Measurements from ENCODE around the gene PACRG. TPM values are rescaled to one million over a fixed set of nuclear protein-coding genes. Genes with fewer than 3 reads are reported as not detected.

PACRG gene
- total RNA-seq, 1 donor from 2014 or later: 1.2 TPM

GRCh38 chr6:162773996-162774395 is 46.2 kb downstream of the PACRG start:
- H3K27me3 Mint-ChIP-seq (ENCODE audit: unreplicated experiment): peaks cover 7% of the 10 kb centered on the region
- H3K36me3 Mint-ChIP-seq (ENCODE audit: unreplicated experiment): no peaks in the 10 kb centered on the region
- peaks cover under 1% of the 10 kb centered on the region for H3K9me3 Mint-ChIP-seq (ENCODE audit: unreplicated experiment)
- H3K4me3 Mint-ChIP-seq (ENCODE audit: unreplicated experiment): no peak overlapping the region
- no peaks in the 10 kb centered on the region for H3K4me1 Mint-ChIP-seq (ENCODE audit: unreplicated experiment)
- DNase-seq (ENCODE audit: extremely low spot score, unreplicated experiment): no peak
- TF ChIP-seq CTCF (IDR thresholded peaks at IDR 0.05): no peak
- H3K27ac Mint-ChIP-seq (ENCODE audit: unreplicated experiment): no peak overlapping the region

- Mint-ChIP-seq H3K36me3 (ENCODE audit: unreplicated experiment) (peaks cover 4% of the 10 kb centered on the region), H3K4me1 (ENCODE audit: unreplicated experiment) (no peaks in the 10 kb centered on the region), H3K4me3 (ENCODE audit: unreplicated experiment) (no peak overlapping the region), H3K27me3 (ENCODE audit: unreplicated experiment) (no peaks in the 10 kb centered on the region), H3K9me3 (ENCODE audit: unreplicated experiment) (peaks cover 22% of the 10 kb centered on the region), H3K27ac (ENCODE audit: unreplicated experiment) (no peak overlapping the region)
- TF ChIP-seq CTCF (IDR thresholded peaks at IDR 0.05): no peak
- DNase-seq (ENCODE audit: extremely low spot score, unreplicated experiment): no peak
Measured at GRCh38 chr6:162777091-162777490, 49.3 kb downstream of the PACRG start.

- no peak overlapping the region for H3K27ac Mint-ChIP-seq (ENCODE audit: unreplicated experiment)
- TF ChIP-seq CTCF (IDR thresholded peaks at IDR 0.05): no peak
- no peak for DNase-seq (ENCODE audit: extremely low spot score, unreplicated experiment)
- H3K4me1 Mint-ChIP-seq (ENCODE audit: unreplicated experiment): no peaks in the 10 kb centered on the region
- H3K27me3 Mint-ChIP-seq (ENCODE audit: unreplicated experiment): no peaks in the 10 kb centered on the region
- no peak overlapping the region for H3K4me3 Mint-ChIP-seq (ENCODE audit: unreplicated experiment)
- H3K9me3 Mint-ChIP-seq (ENCODE audit: unreplicated experiment): peaks cover 24% of the 10 kb centered on the region
- peaks cover 4% of the 10 kb centered on the region for H3K36me3 Mint-ChIP-seq (ENCODE audit: unreplicated experiment)
Measured at GRCh38 chr6:162778603-162779002, 50.8 kb downstream of the PACRG start.

- no peak for TF ChIP-seq CTCF (IDR thresholded peaks at IDR 0.05)
- Mint-ChIP-seq H3K27ac (ENCODE audit: unreplicated experiment) (no peak overlapping the region), H3K9me3 (ENCODE audit: unreplicated experiment) (peaks cover 22% of the 10 kb centered on the region), H3K4me1 (ENCODE audit: unreplicated experiment) (no peaks in the 10 kb centered on the region), H3K27me3 (ENCODE audit: unreplicated experiment) (peaks cover 16% of the 10 kb centered on the region), H3K36me3 (ENCODE audit: unreplicated experiment) (no peaks in the 10 kb centered on the region), H3K4me3 (ENCODE audit: unreplicated experiment) (no peak overlapping the region)
- DNase-seq (ENCODE audit: extremely low spot score, unreplicated experiment): no peak
Measured at GRCh38 chr6:162785632-162786242, 58.0 kb downstream of the PACRG start.

- Mint-ChIP-seq H3K27ac (ENCODE audit: unreplicated experiment) (no peak overlapping the region), H3K4me1 (ENCODE audit: unreplicated experiment) (peaks cover 1% of the 10 kb centered on the region)
- no peak for DNase-seq (ENCODE audit: extremely low spot score, unreplicated experiment)
Measured at GRCh38 chr6:162798546-162799266, 70.9 kb downstream of the PACRG start.

More at GRCh38 chr6:162798546-162799266, 70.9 kb downstream of the PACRG start:
- Mint-ChIP-seq H3K4me3 (ENCODE audit: unreplicated experiment) (no peak overlapping the region), H3K27me3 (ENCODE audit: unreplicated experiment) (peaks cover 55% of the 10 kb centered on the region), H3K36me3 (ENCODE audit: unreplicated experiment) (no peaks in the 10 kb centered on the region), H3K9me3 (ENCODE audit: unreplicated experiment) (no peaks in the 10 kb centered on the region)
- no peak for TF ChIP-seq CTCF (IDR thresholded peaks at IDR 0.05)

Data from osteocyte (in vitro differentiated cells).